22Rv1 (cell line): ENCODE measurements around the gene TRPV4.

ENCODE experiments used
- ZFX ChIP-seq: fragments of 450-650 bp; IDR thresholded peaks from 2 replicates; pipeline ENCODE4 v1.6.1; 2017; ENCODE audit warnings: antibody characterized with exemption, borderline replicate concordance
- TF ChIP-seq, protein P1 (sequence below): fragments of 450-650 bp; IDR thresholded peaks from 2 replicates; pipeline ENCODE4 v1.5.1; 2017; ENCODE audit warnings: mild to moderate bottlenecking

DNA sequence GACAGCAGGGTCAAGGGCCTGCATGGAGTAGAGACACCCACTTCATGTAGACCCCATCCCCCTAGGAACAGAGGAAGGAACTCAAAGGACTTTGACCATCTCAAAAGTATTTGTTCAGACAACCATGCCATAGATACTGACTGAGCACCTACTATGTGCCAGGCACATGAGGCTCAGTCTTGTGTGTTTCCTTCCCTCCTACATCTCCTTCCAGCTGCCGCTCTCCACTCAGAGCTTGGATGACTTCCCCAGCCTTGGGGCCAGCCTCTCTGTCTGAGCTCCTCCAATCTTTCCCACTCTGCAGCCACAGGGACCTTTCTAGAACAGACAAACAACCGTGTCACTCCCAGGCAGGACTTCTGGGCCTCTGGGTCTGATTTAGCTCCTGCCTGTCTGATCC is 2.5 kb downstream of the TRPV4 start:
- TF ChIP-seq, protein P1, sequence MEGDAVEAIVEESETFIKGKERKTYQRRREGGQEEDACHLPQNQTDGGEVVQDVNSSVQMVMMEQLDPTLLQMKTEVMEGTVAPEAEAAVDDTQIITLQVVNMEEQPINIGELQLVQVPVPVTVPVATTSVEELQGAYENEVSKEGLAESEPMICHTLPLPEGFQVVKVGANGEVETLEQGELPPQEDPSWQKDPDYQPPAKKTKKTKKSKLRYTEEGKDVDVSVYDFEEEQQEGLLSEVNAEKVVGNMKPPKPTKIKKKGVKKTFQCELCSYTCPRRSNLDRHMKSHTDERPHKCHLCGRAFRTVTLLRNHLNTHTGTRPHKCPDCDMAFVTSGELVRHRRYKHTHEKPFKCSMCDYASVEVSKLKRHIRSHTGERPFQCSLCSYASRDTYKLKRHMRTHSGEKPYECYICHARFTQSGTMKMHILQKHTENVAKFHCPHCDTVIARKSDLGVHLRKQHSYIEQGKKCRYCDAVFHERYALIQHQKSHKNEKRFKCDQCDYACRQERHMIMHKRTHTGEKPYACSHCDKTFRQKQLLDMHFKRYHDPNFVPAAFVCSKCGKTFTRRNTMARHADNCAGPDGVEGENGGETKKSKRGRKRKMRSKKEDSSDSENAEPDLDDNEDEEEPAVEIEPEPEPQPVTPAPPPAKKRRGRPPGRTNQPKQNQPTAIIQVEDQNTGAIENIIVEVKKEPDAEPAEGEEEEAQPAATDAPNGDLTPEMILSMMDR = no peak
- TF ChIP-seq ZFX = no peak
